Keratinocyte (primary cell): ENCODE results near the gene PSMA3. TPM values are rescaled to one million over a fixed set of nuclear protein-coding genes. Genes with fewer than 3 reads are reported as not detected.

Experiments
- DNase-seq: peaks from one replicate; pipeline ENCODE4 v3.0.0-alpha.2; 2011; ENCODE audit warnings: low read depth, missing footprints, low spot score
- FAIRE-seq: peaks from 2 replicates; lab custom pipeline; 2011; peaks lifted over from hg19 to GRCh38; lab: Jason Lieb, UNC
- H2AFZ ChIP-seq: 2 replicates; pipeline ENCODE4 v1.6.0; 2012; ENCODE audit warnings: low read length, control low read depth, inconsistent platforms; ENCODE audit not compliant: control insufficient read depth
- H3K27ac ChIP-seq: 2 replicates; pipeline ENCODE4 v1.5.1; 2011; ENCODE audit warnings: low read length; ENCODE audit not compliant: control insufficient read depth, insufficient read depth
- H3K27me3 ChIP-seq: 3 replicates; pipeline ENCODE4 v1.6.0; 2011; ENCODE audit warnings: low read length; ENCODE audit not compliant: control insufficient read depth, insufficient read depth; ENCODE audit errors: extremely low read depth
- H3K36me3 ChIP-seq, 2 experiments: 2 replicates in 1 of 2; 3 replicates in 1 of 2; pipeline ENCODE4 v1.5.1; 2011; ENCODE audit warnings: low read length in 2 of 2, mild to moderate bottlenecking in 1 of 2; ENCODE audit not compliant: control insufficient read depth in 2 of 2, insufficient read depth in 2 of 2; ENCODE audit errors: extremely low read depth in 1 of 2
- H3K4me1 ChIP-seq: 3 replicates; pipeline ENCODE4 v1.5.1; 2011; ENCODE audit warnings: low read length; ENCODE audit not compliant: control insufficient read depth, insufficient read depth; ENCODE audit errors: extremely low read depth
- H3K4me2 ChIP-seq: 3 replicates; pipeline ENCODE4 v1.6.0; 2011; ENCODE audit warnings: low read depth, low read length; ENCODE audit not compliant: control insufficient read depth, insufficient read depth; ENCODE audit errors: extremely low read depth
- H3K4me3 ChIP-seq, 3 experiments: fragments of 200-600 bp in 1 of 3; sonication (generic) in 1 of 3; 2 replicates in 2 of 3; 3 replicates in 1 of 3; pipeline ENCODE4 v1.5.1; 2011 to 2016; ENCODE audit warnings: low read length in 3 of 3, mild to moderate bottlenecking in 3 of 3, control low read depth in 2 of 3, inconsistent platforms in 1 of 3, low read depth in 1 of 3, mixed read lengths in 1 of 3, mixed run types in 1 of 3, moderate library complexity in 1 of 3; ENCODE audit not compliant: control insufficient read depth in 2 of 3, insufficient read depth in 2 of 3; ENCODE audit errors: extremely low read depth in 1 of 3
- H3K79me2 ChIP-seq: 2 replicates; pipeline ENCODE4 v1.6.0; 2012; ENCODE audit warnings: low read length; ENCODE audit not compliant: control insufficient read depth, insufficient read depth
- H3K9ac ChIP-seq: 3 replicates; pipeline ENCODE4 v1.6.0; 2011; ENCODE audit warnings: low read length; ENCODE audit not compliant: control insufficient read depth, insufficient read depth; ENCODE audit errors: extremely low read depth
- H3K9me1 ChIP-seq: 3 replicates; pipeline ENCODE4 v1.6.0; 2011; ENCODE audit warnings: low read length; ENCODE audit not compliant: control insufficient read depth, insufficient read depth; ENCODE audit errors: extremely low read depth
- H3K9me3 ChIP-seq: 2 replicates; pipeline ENCODE4 v1.5.1; 2012; ENCODE audit warnings: low read depth, low read length; ENCODE audit not compliant: control insufficient read depth
- H4K20me1 ChIP-seq: 3 replicates; pipeline ENCODE4 v1.6.0; 2011; ENCODE audit warnings: low read length; ENCODE audit not compliant: control insufficient read depth, insufficient read depth; ENCODE audit errors: extremely low read depth
- EZH2 ChIP-seq: IDR thresholded peaks from one replicate; pipeline ENCODE4 v1.6.1; 2012; ENCODE audit warnings: inconsistent platforms, mild to moderate bottlenecking, low read length, moderate library complexity
- dilution Hi-C: fragments of 300-500 bp; cut with MboI; formaldehyde crosslinking; loops from one replicate; pipeline ENCODE4 v1.7.0; 2020; ENCODE audit warnings: low sequenced_read_pairs; ENCODE audit not compliant: extremely low pct_ligation_motif_present
- polyA plus RNA-seq, 5 experiments: library from polyadenylated mRNA; depleted of rRNA in 3 of 5; stranded (reverse) in 3 of 5; stranded (forward) in 1 of 5; unstranded in 1 of 5; fragments of >200 nt; gene quantifications; 1 replicate in 1 of 5; 2 replicates in 3 of 5; 3 replicates in 1 of 5; pipeline versions ENCODE4 v1.2.1 to v1.2.3, GENCODE V29; 2011 to 2012; ENCODE audit warnings: missing spikeins in 2 of 5, low read depth in 1 of 5, low replicate concordance in 1 of 5
- TF ChIP-seq, protein P1 (sequence below), 3 experiments: IDR thresholded peaks in 1 of 3; conservative IDR thresholded peaks in 1 of 3; optimal IDR thresholded peaks in 1 of 3; 2 replicates in 2 of 3; 3 replicates in 1 of 3; pipeline versions ENCODE3 to v1.5.1; 2011; ENCODE audit warnings: low read length in 3 of 3, mild to moderate bottlenecking in 3 of 3, moderate library complexity in 2 of 3, control low read depth in 1 of 3, inconsistent platforms in 1 of 3; ENCODE audit not compliant: insufficient read depth in 2 of 3; ENCODE audit errors: extremely low read depth in 1 of 3

The PSMA3 gene
- polyA plus RNA-seq, 1 donor (not counting 4 experiments of a cell fraction or from before 2014, with no cell fraction given): 325 TPM

DNA sequence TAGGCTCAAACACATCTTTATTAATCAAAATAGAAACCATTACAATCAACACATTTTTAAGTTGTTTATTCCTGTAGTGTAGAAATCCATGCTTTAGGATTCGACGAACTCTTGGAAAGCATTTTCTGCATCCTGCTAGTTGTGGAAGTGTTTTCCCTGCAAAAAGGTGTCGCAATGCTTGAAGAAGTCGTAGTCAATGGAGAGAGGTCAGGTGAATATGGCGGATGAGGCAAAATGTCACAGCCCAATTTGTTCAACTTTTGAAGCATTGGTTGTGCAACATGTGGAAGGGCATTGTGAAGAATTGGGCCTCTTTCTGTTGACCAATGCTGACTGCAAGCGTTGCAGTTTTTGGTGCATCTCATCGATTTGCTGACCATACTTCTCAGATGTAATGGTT, 49.6 kb downstream of the PSMA3 start:
- no peaks in the 10 kb centered on the region for H3K9me1 ChIP-seq
- H3K27me3 ChIP-seq: no peaks in the 10 kb centered on the region
- no peak overlapping the region for H3K9ac ChIP-seq
- H3K4me3 ChIP-seq: no peak overlapping the region
- DNase-seq (no peak), FAIRE-seq (no peak)
- no peaks in the 10 kb centered on the region for H3K9me3 ChIP-seq
- no peak overlapping the region for H2AFZ ChIP-seq
- TF ChIP-seq, protein P1, sequence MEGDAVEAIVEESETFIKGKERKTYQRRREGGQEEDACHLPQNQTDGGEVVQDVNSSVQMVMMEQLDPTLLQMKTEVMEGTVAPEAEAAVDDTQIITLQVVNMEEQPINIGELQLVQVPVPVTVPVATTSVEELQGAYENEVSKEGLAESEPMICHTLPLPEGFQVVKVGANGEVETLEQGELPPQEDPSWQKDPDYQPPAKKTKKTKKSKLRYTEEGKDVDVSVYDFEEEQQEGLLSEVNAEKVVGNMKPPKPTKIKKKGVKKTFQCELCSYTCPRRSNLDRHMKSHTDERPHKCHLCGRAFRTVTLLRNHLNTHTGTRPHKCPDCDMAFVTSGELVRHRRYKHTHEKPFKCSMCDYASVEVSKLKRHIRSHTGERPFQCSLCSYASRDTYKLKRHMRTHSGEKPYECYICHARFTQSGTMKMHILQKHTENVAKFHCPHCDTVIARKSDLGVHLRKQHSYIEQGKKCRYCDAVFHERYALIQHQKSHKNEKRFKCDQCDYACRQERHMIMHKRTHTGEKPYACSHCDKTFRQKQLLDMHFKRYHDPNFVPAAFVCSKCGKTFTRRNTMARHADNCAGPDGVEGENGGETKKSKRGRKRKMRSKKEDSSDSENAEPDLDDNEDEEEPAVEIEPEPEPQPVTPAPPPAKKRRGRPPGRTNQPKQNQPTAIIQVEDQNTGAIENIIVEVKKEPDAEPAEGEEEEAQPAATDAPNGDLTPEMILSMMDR (optimal IDR thresholded peaks at IDR 0.05 in 1 of 3, IDR thresholded peaks at IDR 0.05 in 1 of 3, conservative IDR thresholded peaks at IDR 0.05 in 1 of 3; ENCODE audit: extremely low read depth in 1 of 3, insufficient read depth in 2 of 3, low read length in 3 of 3): no peak
- no peak for TF ChIP-seq EZH2
- peaks cover 87% of the 10 kb centered on the region for H3K79me2 ChIP-seq
- dilution Hi-C loops: no loop called here
- peaks cover 5% of the 10 kb centered on the region for H4K20me1 ChIP-seq
- H3K27ac ChIP-seq: no peak overlapping the region
- peaks cover 3% of the 10 kb centered on the region for H3K4me1 ChIP-seq
- H3K36me3 ChIP-seq: peaks cover 11 to 12% of the 10 kb centered on the region in 2 experiments
- H3K4me2 ChIP-seq: no peak overlapping the region

DNA sequence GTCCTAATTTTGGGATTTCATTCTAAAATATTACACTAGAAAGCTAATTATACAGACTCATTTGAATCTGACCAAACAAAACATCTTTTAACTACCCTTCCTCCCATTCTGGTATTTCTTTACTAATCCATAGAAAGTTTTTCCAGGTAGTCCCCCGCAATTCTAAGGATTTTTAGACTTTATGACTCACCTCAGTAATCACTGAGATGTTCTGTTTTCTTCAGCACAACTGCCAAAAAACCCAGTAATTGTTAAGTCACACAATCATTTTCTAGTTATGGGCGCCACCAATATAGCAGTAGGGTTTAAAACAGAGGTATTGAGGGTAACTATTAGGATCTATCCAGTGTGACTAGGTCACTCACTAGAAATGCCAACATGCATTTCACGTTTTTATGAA, 52.1 kb downstream of the PSMA3 start:
- H3K36me3 ChIP-seq: peaks cover 10 to 11% of the 10 kb centered on the region in 2 experiments
- no peaks in the 10 kb centered on the region for H3K27me3 ChIP-seq
- H3K27ac ChIP-seq: peak overlapping the region; percentile 97
- no peak for FAIRE-seq
- peaks cover 5% of the 10 kb centered on the region for H4K20me1 ChIP-seq
- H3K4me2 ChIP-seq: peak overlapping the region; percentile 96
- TF ChIP-seq EZH2: no peak
- TF ChIP-seq, protein P1 (optimal IDR thresholded peaks at IDR 0.05 in 1 of 3, IDR thresholded peaks at IDR 0.05 in 1 of 3, conservative IDR thresholded peaks at IDR 0.05 in 1 of 3; ENCODE audit: extremely low read depth in 1 of 3, insufficient read depth in 2 of 3, low read length in 3 of 3): no peak
- no peaks in the 10 kb centered on the region for H3K9me3 ChIP-seq
- DNase-seq: no peak
- peaks cover 74% of the 10 kb centered on the region for H3K79me2 ChIP-seq
- H2AFZ ChIP-seq: no peak overlapping the region
- dilution Hi-C loops: no loop called here
- H3K4me1 ChIP-seq: peaks cover 10% of the 10 kb centered on the region
- H3K9me1 ChIP-seq: no peaks in the 10 kb centered on the region
- H3K4me3 ChIP-seq: peak overlapping the region; percentile 66 to 87 (median 80)
- peak overlapping the region; percentile 97 for H3K9ac ChIP-seq
